GM12878 (cell line): ENCODE measurements around the gene SGSM2. TPM values are rescaled to one million over a fixed set of nuclear protein-coding genes. Genes with fewer than 3 reads are reported as not detected.

Experiments
- ATAC-seq: fragments of 200-7000 bp; cut with Tn5 transposase; 3 replicates; pipeline ENCODE4 v1.9.1; 2020; ENCODE audit warnings: mild to moderate bottlenecking, moderate library complexity
- BruUV-seq: library from RNA; stranded (reverse); fragments of 400-500 nt; replicated peaks from 2 replicates; lab custom pipeline; 2021; lab: Mats Ljungman, UMichigan
- CTCF ChIA-PET: fragments of 300-600 bp; sonication (Branson Sonifier 250); formaldehyde crosslinking; extraction: SDS; loops from one replicate; lab custom pipeline; 2021; ENCODE audit warnings: inconsistent platforms; lab: Yijun Ruan, JAX
- POLR2A ChIA-PET: fragments of 350-600 bp; formaldehyde crosslinking; extraction: SDS; loops from one replicate; lab custom pipeline; 2021; ENCODE audit warnings: inconsistent platforms; lab: Charles Lee
- RAD21 ChIA-PET: fragments of 300-600 bp; sonication (Branson Sonifier 250); formaldehyde crosslinking; loops from one replicate; lab custom pipeline; 2023; ENCODE audit warnings: antibody characterized with exemption; ENCODE audit not compliant: unreplicated experiment; lab: Charles Lee
- SMC1A ChIA-PET: fragments of 300-600 bp; sonication (Branson Sonifier 250); formaldehyde crosslinking; loops from one replicate; lab custom pipeline; 2023; ENCODE audit not compliant: unreplicated experiment, uncharacterized antibody; lab: Charles Lee
- DNase-seq: peaks from one replicate; pipeline ENCODE4 v3.0.0-alpha.2; 2011; ENCODE audit warnings: low read depth, low spot score
- FAIRE-seq: peaks from 3 replicates; lab custom pipeline; 2011; peaks lifted over from hg19 to GRCh38; lab: Jason Lieb, UNC
- H2AFZ ChIP-seq: 2 replicates; pipeline ENCODE4 v1.6.0; 2011; ENCODE audit warnings: low read depth, low read length, control low read depth; ENCODE audit not compliant: control insufficient read depth
- H3K27ac ChIP-seq: 2 replicates; pipeline ENCODE4 v1.5.1; 2011; ENCODE audit warnings: control low read depth; ENCODE audit not compliant: control insufficient read depth, insufficient read depth
- H3K27me3 ChIP-seq, 2 experiments: replicated peaks in 1 of 2; 2 replicates each; pipeline versions ENCODE4 v1.6.0 to v1.6.1; 2011; ENCODE audit warnings: low read length in 1 of 2; ENCODE audit not compliant: control insufficient read depth in 2 of 2, insufficient read depth in 2 of 2
- H3K36me3 ChIP-seq, 2 experiments: 2 replicates each; pipeline ENCODE4 v1.5.1; 2011; ENCODE audit warnings: low read length in 1 of 2; ENCODE audit not compliant: control insufficient read depth in 2 of 2, insufficient read depth in 2 of 2
- H3K4me1 ChIP-seq: 2 replicates; pipeline ENCODE4 v1.6.1; 2011; ENCODE audit warnings: mild to moderate bottlenecking, low read length, moderate library complexity, mixed read lengths; ENCODE audit not compliant: control insufficient read depth, insufficient read depth
- H3K4me2 ChIP-seq: 2 replicates; pipeline ENCODE4 v1.6.0; 2011; ENCODE audit warnings: control low read depth; ENCODE audit not compliant: control insufficient read depth, insufficient read depth
- H3K4me3 ChIP-seq: fragments of 200-600 bp; sonication (generic); 2 replicates; pipeline ENCODE4 v1.5.1; 2016
- H3K79me2 ChIP-seq: 2 replicates; pipeline ENCODE4 v1.6.0; 2011; ENCODE audit warnings: low read length; ENCODE audit not compliant: control insufficient read depth, insufficient read depth
- H3K9ac ChIP-seq: 2 replicates; pipeline ENCODE4 v1.8.0; 2011; ENCODE audit warnings: low read length, control low read depth, mixed read lengths; ENCODE audit not compliant: control insufficient read depth, insufficient read depth
- H3K9me3 ChIP-seq: replicated peaks from 3 replicates; pipeline ENCODE4 v1.5.1; 2011; ENCODE audit warnings: mild to moderate bottlenecking, low read length; ENCODE audit not compliant: control insufficient read depth, insufficient read depth
- H4K20me1 ChIP-seq: 2 replicates; pipeline ENCODE4 v1.6.0; 2011; ENCODE audit not compliant: control insufficient read depth, insufficient read depth
- ELK1 ChIP-seq: IDR thresholded peaks from 2 replicates; pipeline ENCODE4 v1.6.1; 2012; ENCODE audit warnings: low read depth, low read length, improper control_type of control experiment
- NFXL1 ChIP-seq: fragments of 450-650 bp; IDR thresholded peaks from 2 replicates; pipeline ENCODE4 v1.6.1; 2017; ENCODE audit warnings: antibody characterized with exemption, mild to moderate bottlenecking, borderline replicate concordance
- NRF1 ChIP-seq: conservative IDR thresholded peaks from 2 replicates; pipeline ENCODE4 v1.6.1; 2011; ENCODE audit warnings: mild to moderate bottlenecking, low read depth, low read length, improper control_type of control experiment
- POLR2AphosphoS5 ChIP-seq: IDR thresholded peaks from 2 replicates; pipeline ENCODE4 v1.6.1; 2011; ENCODE audit warnings: mild to moderate bottlenecking, low read length, inconsistent platforms
- SIN3A ChIP-seq: IDR thresholded peaks from 2 replicates; pipeline ENCODE4 v1.6.1; 2012; ENCODE audit warnings: low read depth, low read length, improper control_type of control experiment
- SPI1 ChIP-seq: IDR thresholded peaks from 2 replicates; pipeline ENCODE4 v1.6.1; 2011; ENCODE audit warnings: low read depth, mild to moderate bottlenecking, low read length, moderate library complexity, borderline replicate concordance; ENCODE audit not compliant: insufficient read depth
- ZZZ3 ChIP-seq: IDR thresholded peaks from 2 replicates; pipeline ENCODE4 v1.6.1; 2011; ENCODE audit warnings: low read depth; ENCODE audit not compliant: control insufficient read depth, insufficient read length
- WGBS: methylation state at CpG from one replicate; pipeline ENCODE4 v1.1.6; 2016; ENCODE audit warnings: low lambda C conversion rate; ENCODE audit not compliant: insufficient replicate concordance, insufficient coverage; ENCODE audit errors: missing lambda C conversion rate; 5-methylcytosine and 5-hydroxymethylcytosine counted together
- in situ Hi-C: fragments of 300-500 bp; cut with MboI; formaldehyde crosslinking; loops from 9 replicates; pipeline ENCODE4 v1.14.3; 2018; ENCODE audit warnings: mixed read lengths
- intact Hi-C: fragments of 100-400 bp; cut with micrococcal nuclease; formaldehyde crosslinking; loops from one replicate; pipeline ENCODE4 v1.14.2; 2022; ENCODE audit not compliant: unreplicated experiment
- polyA plus RNA-seq, 11 experiments: library from polyadenylated mRNA; depleted of rRNA in 4 of 11; unstranded in 6 of 11; stranded (reverse) in 5 of 11; fragments of >200 nt; fragmentation: Nextera tagmentation in 4 of 11; fragmentation: Illumina TruSeq in 1 of 11; extraction: Ambion mirVana in 4 of 11; extraction: Trizol in 1 of 11; gene quantifications; 1 replicate in 1 of 11; 2 replicates in 10 of 11; pipeline versions ENCODE4 v1.2.1 to v1.2.3, GENCODE V29; 2011 to 2016; ENCODE audit warnings: inconsistent platforms in 2 of 11, missing spikeins in 2 of 11, low read depth in 1 of 11
- total RNA-seq, 4 experiments: library from RNA; depleted of rRNA in 3 of 4; stranded (reverse); fragments of >200 nt in 3 of 4; fragmentation: Illumina TruSeq in 1 of 4; extraction: Trizol in 1 of 4; gene quantifications; 2 replicates each; pipeline versions ENCODE4 v1.2.1 to v1.2.3, GENCODE V29; 2013 to 2021

Gene SGSM2
- total and polyA plus RNA-seq, 10 of the 15 experiments (the other 5 are each of a cell fraction or from before 2014, with no cell fraction given) = 0.50 to 50.9 (median 18.5) TPM

DNA sequence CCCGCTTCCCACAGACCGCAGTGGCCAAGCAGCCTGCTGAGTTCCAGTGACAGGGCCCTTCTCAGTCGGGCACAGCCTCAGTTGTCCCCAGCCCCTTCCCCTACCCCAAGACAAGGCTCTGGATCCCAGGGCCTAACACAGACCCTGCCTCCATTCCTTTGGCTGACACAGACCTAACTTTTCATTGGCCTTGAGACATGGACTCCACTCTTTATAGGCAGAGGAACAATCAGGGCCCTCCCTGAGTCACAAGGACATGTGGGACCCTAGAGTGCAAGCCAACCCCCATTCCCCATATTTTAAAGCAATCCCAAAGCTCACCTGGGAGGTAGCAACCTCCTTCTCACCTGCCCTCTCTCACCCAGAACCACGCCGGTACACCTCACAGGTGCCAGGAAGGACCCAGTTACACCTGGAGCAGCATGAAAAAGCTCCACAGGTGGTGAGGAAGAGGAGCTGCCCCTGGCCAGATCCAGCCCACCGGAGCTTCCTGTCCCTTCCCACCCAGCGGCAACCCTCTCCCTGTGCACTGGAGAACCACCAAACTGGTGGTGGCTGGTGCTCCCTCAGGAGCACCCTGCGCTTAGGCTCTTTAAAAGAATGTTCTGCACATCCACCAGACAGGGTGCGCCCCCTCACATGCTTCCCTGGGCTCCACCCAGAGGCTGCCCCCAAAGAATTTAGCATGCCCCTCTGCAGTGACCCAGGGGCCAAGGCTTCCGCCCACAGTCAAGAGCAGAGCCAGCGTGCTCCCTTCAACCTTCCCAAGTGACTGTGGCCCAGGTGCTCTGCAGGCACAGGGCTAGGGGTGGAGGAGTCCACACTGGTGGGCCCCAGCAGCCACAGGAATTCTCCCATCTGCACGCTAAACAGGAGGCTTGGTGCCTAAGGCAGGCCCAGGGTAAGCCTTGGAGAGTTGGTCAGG, 60.2 kb downstream of the SGSM2 start:
- no peak for FAIRE-seq
- H2AFZ ChIP-seq = no peak overlapping the region; the same call in 1 of the 2 replicates
- H3K27ac ChIP-seq = peak overlapping the region; percentile 57; the same call in 1 of the 2 replicates
- ChIA-PET SMC1A (no interaction called here), RAD21 (interaction anchor here (0.5 kb wide), 1 partner anchor 138 kb away, joined by 5 read pairs; no protein-coding TSS in a partner anchor), CTCF (interaction anchor here (0.5 to 1.7 kb wide), 4 partner anchors 15 to 714 kb away, joined by 3 to 9 read pairs (median 6); partner anchors contain the start of gene TSR1)
- H3K4me1 ChIP-seq = peaks cover 26% of the 10 kb centered on the region
- intact Hi-C loops (no loop called here), in situ Hi-C loops (no loop called here)
- 67% methylated on average over 12 of the region's 12 CpGs for WGBS
- H3K9me3 ChIP-seq = no peaks in the 10 kb centered on the region
- no peaks in the 10 kb centered on the region; a peak in 1 of 4 replicates for H3K36me3 ChIP-seq
- H3K27me3 ChIP-seq = no peaks in the 10 kb centered on the region
- peak overlapping the region; percentile 66 for H3K4me3 ChIP-seq
- no TSS peak for BruUV-seq
- peak overlapping the region; percentile 64; the same call in 1 of the 2 replicates for H3K9ac ChIP-seq
- DNase-seq = no peak
- no peaks in the 10 kb centered on the region for H4K20me1 ChIP-seq
- no peak for ATAC-seq
- no peak for TF ChIP-seq NFXL1
- TF ChIP-seq, all 136 proteins: peak for 0
- Histone ChIP-seq H3K4me2 (peak overlapping the region; percentile 79), H3K79me2 (peaks cover 20% of the 10 kb centered on the region)
- POLR2A ChIA-PET = interaction anchor here (0.6 to 0.7 kb wide), 2 partner anchors 18 to 366 kb away, joined by 3 read pairs; no protein-coding TSS in a partner anchor

GRCh38 chr17:2398182-2398581, 60.9 kb downstream of the SGSM2 start:
- no peaks in the 10 kb centered on the region for H3K27me3 ChIP-seq
- ChIA-PET SMC1A (no interaction called here), POLR2A (interaction anchor here (0.6 to 0.7 kb wide), 2 partner anchors 18 to 367 kb away, joined by 3 read pairs; no protein-coding TSS in a partner anchor), RAD21 (no interaction called here), CTCF (interaction anchor here (0.5 to 1.7 kb wide), 4 partner anchors 15 to 715 kb away, joined by 3 to 9 read pairs (median 6); partner anchors contain the start of gene TSR1)
- H3K4me3 ChIP-seq = peak overlapping the region; percentile 98; the same call in 1 of the 2 replicates
- no peak overlapping the region for H2AFZ ChIP-seq
- no peaks in the 10 kb centered on the region; a peak in 1 of 4 replicates for H3K36me3 ChIP-seq
- peaks cover 20% of the 10 kb centered on the region for H3K79me2 ChIP-seq
- ATAC-seq = no peak
- H3K9me3 ChIP-seq = no peaks in the 10 kb centered on the region
- DNase-seq = no peak
- H3K4me1 ChIP-seq = peaks cover 27% of the 10 kb centered on the region
- no peaks in the 10 kb centered on the region for H4K20me1 ChIP-seq
- intact Hi-C loops = no loop called here
- FAIRE-seq = no peak
- no TSS peak for BruUV-seq
- in situ Hi-C loops = no loop called here
- no peak overlapping the region for H3K27ac ChIP-seq
- H3K4me2 ChIP-seq = peak overlapping the region; percentile 76
- no peak overlapping the region for H3K9ac ChIP-seq
- 89% methylated on average over 10 of the region's 10 CpGs for WGBS
- TF ChIP-seq POLR2AphosphoS5 = no peak
- TF ChIP-seq NRF1 = no peak
- no peak for TF ChIP-seq SIN3A
- TF ChIP-seq ELK1 = no peak
- no peak for TF ChIP-seq ZZZ3
- TF ChIP-seq SPI1 = no peak
